Stimulated activated CD4-positive, alpha-beta T cell treated with anti-CD3 and anti-CD28 coated beads, Interleukin-2, amount 100 ng/mL, for 24 hours (primary cell): ENCODE data around the gene PLEKHA6.

Experiments
- DNase-seq, 2 donors: peaks; one replicate each; pipeline ENCODE4 v3.0.0-alpha.2; 2020

Gene PLEKHA6

DNA sequence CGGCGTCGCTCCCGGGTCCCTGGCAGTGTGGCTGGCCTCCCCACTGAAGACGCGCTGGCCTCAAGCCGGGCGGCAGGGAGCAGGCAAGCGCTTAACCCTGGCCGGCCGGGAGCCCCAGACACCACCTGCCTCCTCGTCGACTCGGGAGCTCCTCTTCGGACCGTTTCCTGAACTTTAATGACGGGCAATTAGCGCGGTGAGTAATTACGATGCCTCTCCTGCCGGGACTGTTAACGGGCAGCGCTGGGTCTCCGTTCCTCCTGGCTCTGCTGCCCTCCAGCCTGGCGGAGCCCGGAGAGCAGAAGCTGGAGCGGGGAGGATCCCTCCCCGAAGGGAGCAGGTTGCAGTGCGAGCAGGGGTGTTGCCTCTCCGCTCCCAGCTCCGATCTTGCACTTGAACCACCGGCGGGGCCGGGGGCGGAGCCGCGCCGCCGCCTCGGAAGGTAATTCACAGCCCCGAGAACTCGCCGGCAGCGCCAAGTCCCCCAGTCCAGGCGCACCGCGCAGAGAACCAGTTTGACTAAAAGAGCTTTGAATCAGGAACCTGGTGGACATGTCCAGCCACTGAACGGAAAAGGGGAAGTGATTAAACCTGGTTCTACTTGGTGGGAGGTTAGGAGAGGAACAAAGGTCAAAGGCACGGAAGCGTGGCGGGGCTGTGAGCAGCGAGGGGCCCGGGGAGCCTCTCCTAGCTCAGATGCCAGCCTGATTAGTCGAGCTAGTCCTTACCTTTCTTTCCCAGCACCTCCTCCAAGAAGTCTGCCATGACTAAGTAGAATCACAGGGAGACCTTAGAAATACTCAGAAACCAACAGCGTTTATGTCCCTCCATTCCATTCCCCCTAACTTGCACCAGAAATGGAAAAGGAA, 18.3 kb upstream of the PLEKHA6 start:
- DNase-seq: peak; percentile 53 to 60

DNA sequence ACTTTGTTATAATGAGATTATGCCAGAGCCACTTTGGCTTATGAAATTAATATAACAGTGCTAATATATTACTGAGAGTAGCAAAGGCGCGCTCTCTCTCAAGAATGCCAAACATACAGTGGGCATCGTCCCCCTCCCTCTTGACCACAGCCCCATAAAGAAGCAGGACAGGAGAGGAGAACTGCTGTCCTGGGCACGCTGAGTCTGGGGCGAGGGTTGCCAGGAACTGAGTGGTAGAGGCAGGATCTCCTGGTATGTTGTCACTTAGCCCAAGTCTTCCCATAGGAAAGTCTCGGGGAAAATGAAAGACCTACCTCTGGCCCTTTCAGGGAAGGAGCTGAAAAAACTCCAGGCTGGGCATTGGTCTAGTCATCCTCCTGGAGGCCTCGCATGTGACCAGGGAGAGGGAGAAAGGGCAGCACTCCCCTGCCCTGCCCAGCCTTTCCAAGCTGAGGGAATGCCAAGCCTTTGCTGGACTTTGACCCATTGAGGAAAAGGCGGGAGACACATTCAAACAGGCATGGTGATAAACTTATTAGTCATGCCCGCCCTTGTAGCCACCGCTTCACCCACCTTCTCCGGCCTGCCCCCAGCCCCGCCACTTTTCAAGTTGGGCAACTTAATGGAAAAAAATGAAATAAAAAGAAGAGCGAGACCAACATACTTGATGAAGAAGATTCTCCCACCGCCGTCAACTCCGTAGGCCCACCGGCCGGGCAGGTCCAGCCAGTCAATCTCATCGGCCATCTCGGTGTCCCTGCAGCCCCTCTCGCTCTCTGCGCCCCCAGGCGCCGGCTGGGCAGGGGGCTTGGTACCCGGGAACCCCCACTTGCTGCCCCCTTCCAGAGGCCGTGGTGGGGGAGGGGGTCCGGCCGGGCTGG, 17.4 kb upstream of the PLEKHA6 start:
- DNase-seq: no peak

DNA sequence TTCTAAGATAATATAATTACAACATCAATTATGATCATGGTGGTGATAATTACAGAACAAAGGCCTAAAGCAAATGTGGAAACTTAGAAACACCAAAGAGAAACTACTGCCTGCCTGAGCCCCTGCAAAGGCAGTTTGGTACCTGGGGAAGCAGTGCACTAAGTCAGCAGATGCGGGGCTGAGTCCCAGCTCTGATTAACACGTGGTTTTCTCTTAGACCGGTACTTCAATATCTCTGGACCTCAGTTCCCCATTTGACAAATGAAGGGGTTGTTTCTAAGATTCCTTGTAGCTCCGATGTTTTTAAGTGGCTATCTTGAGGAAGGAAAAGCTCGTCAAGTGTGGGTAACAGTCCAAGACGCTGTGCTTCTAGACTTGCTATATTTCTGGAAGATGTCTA, 16.7 kb upstream of the PLEKHA6 start:
- DNase-seq: no peak

DNA sequence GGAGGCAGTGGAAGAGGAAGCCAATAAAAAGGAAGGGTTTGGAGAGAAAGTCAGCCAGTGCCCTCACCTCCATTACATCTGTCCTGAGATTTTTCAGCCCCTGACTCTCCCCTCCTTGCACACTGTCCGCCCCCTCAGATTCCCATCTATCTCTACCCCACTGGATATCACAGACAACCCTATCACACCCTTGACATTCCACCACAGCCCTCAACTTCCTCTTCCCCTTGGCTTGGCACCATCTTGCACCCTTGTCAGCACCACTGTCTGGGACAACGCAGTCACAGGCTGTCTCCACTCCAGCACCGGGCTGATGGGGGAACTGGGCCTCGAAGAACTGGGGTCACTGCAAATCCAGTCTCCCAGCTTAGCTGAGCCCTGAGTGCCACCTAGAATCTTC, 14.2 kb upstream of the PLEKHA6 start:
- no peak for DNase-seq

DNA sequence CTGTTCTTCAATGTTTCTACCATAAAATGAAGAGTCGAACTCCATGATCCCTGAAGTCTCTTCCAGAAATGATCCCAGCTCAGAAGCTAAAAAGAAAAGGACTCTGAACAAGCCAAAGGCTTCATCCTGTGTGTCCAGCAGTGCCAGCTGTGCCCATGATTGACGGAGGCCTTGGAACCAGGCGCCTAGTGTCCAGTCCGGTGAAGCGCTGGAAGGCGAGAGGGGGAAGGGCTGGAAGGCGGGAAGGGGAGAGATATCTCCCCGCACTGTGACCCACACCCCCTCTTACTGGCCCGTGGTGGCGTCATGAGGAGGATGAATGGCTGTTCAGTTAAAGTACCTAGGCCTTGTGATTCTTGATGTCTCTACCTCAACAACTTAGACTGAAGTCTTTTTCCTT, 10.4 kb upstream of the PLEKHA6 start:
- no peak for DNase-seq

DNA sequence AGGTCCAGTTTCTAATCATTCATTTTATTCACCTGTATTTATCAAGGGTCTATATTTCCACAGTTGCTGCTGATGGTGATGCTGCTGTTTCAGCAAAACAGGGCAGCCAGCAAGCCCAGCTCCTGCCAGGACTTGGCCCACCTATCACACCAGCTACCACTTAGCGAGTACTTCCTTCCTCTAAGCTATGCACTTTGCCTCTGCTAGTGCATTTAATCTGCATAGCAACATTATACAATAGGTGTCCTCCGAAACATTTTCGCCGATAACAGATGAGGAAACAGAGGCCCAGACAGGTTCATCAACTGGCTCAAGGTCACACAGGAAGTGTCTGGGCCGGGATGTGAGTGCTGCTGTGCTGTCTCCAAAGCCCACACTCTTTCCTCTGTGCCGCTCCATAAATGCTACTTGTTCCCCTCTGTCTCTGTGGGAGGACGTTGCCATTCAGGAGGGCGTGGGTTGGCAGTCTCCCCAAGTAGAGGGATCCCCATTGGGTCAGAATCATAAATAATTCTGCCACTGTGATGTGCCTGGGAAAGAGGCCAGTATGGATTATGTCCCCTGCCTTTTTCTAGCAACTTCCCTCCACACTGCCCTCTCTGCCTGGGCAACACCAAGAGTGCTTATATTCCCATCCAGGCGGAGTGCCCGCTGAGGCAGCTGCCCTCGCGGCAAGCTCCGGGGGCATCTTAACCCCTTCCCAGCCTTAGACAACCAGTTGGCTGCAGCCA, 9.4 kb upstream of the PLEKHA6 start:
- no peak for DNase-seq

DNA sequence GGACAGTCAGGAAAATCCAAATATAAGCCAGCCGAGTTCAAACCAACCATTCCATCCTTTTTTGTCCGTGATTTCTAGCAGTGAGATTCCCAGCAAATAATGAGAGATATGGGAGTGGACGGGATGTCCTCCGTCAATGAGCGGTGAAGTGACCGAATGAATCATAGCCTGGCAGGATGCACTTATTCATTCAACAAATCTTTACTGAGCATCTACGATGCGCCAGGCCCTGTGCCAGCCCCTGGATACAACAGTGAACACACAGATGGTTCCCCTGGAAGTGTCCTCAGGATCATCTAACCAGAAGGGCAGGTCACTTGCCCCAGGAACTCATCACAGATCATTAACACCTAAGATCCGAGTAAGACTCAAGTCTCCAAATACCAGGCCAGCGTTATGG, 8.2 kb upstream of the PLEKHA6 start:
- DNase-seq: no peak

DNA sequence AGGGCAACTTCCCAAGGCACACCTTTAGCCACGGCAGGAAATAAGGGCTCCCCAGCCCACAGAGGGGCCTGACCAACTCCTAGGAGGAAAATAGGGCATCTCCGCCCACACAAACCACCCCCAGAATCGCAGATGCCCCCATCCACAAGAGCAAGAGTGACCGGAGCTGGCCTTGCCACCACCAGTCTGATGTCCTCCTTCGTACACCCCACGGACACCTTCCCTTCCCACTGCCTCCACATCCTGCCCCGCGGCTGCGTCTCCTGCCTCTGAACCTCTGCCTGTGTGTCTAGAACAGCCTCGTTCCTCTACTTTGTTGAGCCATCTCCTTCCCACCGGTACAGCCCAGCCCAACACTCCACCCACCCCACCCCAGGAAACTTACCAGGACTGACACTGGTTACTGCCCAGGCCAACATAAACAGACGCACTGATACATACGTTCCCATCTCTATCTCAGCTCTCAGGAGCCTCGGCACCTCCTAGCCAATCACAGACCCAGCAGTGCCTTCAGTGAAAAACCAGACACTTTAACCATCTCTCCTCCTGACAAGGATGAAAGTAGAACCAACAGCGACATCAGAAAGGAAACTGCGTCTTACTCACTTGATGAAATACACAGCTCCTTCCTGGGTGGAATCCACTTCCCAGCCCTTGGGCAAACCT, 7.6 kb upstream of the PLEKHA6 start:
- no peak for DNase-seq

DNA sequence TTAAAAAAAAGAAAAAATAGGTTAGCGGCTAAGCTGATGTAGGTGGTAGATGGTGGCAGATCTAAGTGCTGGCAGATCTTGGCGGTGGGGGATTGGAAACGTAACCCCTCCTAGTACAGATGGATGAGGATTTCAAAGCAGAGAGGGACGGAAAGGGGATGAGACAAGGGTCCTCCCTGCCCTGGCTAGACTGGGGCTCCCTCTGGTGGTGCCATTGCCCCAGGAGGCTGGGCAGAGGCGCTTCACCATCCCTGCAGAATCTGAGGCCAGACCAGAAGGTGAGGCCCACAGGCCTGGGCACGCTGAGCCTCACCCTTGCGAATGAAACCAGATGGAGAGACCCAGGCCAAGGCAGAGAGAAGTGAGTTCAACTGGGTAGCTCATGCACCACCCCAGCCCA, 7.0 kb upstream of the PLEKHA6 start:
- DNase-seq: no peak

DNA sequence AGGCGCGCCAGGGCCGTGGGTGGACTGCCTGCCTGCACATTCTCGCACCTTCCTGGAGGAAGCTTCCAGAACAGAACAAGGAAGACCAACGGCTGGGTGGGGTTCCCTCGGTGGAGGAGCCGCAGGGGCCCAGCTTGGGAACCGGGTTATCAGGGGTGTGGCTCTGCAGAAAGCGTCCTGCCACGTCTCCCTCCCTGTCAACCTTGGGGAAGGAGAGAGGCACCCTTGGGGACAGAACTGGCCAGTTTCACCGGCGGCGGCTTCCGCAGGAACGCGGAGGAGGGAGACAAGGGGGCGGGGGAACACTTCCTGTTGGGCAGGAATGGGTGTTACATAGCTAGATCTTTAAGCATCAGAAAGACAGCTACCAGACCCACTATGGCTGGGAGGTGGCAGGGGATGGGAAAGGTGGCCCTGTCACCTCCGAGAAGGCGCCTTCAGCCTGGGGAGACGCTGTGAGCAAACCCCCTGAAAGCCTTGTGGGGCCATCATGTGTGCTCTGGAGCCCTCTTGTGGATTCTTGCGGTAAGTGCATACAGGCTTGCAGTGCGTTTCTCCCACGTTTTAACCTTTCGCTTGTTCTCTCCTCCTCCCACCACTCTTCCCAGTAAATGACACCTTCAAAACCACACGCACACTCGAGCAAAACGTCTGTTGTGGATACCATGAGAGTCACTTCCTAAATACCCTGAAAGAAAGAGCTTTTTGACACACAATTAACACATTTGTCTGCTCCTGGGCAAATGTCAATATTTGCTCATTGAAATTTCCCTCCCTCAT, 3.8 kb upstream of the PLEKHA6 start:
- peak; percentile 73 to 76 for DNase-seq

DNA sequence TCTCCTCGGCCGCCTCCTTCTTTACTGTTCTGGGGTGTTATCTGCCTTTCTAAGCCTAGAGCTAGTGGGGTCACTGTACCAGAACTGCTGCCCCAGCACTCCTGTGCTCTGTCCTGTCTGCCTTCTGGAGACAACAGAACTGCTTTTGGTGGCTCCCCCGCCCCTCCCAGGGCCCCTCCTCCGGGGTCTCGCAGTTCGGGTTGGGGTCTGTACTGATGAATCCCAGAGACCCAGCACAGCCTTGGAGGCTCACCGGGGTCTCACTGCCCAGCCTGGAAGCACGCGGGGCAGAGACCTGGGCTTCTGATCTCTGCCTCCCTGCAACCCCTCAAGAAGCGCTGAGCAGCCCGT, 3.2 kb upstream of the PLEKHA6 start:
- no peak for DNase-seq

DNA sequence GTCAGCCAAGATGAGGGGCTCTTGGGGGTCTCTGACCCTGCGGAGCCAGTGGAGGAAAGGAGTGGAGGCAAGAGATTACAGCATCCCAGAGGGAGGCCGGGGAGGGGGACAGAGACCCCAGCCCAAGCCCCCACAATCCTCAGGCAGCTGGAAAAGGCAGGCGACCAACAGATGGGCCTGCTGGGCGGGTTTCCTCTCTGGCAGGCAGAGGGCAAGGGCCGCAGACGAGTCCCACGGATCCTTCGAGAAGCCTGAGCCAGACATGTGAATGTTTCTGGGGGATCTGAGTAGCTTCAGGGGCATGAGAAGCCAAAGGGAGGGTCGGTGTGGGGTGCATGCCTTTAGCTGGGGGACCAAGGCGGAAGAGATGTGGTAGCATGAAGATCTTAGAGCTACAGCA, 2.1 kb upstream of the PLEKHA6 start:
- no peak for DNase-seq

DNA sequence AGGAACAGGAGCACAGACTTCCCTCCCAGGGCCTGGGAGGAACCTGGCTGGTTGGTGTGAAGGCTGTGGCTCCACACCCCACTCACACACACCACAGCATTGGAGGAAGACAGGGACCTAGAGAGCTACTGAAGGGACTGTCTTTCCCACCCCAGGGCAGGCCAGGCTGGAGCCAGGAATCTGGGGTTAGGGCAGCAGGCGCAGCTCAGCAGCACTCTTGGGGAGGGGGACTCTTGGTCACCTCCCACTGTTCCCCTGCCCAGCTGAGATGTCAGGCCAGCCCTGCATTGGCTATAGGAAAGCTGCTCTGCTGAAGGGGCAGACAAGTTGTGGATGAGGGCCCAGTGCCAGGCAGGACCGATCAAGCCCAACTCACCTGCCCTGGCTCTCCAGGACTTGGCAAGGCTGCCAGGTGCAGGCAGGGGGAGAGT, 1.6 kb upstream of the PLEKHA6 start:
- DNase-seq: no peak

DNA sequence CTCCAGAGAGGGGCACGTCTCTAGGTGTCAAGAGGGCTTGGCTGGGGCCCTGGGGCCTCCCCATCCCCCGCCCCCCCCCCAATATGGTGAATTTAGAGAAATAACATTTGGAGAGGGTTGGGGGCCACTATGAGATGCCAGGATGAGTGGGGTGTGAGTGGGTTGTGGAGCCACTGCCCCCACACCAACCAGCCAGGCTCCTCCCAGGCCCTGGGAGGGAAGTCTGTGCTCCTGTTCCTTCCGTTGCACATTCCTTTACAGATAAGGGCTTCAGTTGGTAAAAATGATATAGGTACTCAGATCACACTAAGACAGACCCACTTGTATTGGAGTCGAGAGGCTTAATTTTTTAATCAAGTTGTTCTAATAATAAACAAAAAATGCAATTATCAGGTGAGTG, 585 bp upstream of the PLEKHA6 start:
- no peak for DNase-seq

DNA sequence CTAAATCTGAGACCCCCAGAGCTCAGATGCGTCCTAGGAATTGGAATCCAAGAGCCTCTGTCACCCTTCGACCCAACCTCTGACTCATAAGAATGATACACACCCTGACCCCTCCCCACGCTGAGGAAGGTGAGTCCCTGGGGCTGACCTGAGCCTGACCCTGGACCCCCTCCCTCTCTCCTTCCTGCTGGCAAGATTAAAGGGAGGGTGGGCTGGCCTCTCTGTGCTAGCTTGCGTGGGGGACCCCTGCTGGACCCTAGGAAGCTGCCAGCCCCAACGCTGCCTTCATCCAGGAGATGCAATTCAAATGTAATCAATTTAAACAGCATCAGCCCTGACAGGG, 627 bp downstream of the PLEKHA6 start:
- no peak for DNase-seq

DNA sequence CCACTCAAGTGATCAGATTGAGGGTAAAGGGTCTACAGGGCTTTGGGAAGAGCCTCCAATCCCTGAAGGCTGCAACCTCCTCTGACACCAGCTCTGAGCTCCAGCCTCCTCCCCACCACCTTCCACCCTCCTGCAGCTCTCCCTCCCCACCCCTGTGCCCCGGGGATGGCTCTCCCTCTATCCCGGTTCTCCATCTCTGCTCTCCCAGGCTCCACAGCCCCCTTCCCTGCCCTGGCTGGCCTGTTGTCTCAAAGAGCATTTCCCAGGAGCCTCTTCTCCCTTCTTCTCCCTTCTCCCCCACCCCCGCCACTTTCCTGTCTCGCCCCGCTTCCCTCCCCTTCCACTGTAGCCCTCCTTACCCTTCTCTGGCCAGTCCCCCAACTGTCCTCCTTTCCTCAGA, 1.1 kb downstream of the PLEKHA6 start:
- DNase-seq: no peak

DNA sequence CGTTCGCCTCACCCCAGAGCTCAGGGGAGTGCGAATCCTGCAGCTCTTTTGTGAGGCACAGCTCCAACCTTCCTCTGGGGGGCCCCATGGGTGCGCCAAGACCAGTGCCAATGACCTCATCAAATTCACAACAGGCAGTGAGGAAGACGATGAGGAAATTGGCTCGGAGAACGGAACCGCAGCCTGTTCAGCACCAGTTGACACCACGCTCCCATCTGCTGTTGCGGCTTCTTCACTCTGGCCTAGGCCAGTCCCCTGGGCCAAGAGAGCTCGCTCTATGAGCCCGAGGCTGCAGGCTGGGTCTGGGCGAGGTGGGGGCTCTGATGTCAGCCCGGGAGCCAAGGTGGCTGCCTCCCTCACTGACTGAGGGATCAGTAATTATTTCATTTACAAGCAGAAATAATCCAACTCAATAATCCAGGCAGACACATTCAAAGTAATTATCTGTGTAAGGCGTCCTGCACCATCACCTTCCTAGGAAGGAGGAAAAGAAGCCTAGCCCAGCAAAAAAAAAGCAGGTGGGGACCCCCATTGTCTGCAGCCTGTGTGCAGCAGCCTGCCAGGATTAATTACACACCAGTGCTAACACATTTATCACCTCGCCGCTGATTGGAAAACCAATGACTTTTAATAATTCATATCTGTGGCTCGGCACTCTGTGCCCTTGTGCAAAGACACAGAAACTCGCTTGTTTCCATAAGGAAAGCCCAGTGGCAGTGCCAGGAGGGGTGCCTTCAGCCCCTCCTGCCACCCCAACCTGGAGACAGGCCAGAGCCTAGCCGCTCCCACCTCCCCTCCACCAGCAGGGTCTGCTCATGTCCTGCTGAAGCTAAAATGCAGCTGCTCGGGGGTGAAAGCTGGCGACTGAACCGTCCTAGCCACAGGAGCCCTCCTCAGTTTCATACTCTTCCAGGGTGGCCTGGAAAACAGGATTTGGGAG, 1.9 kb downstream of the PLEKHA6 start:
- DNase-seq: no peak

DNA sequence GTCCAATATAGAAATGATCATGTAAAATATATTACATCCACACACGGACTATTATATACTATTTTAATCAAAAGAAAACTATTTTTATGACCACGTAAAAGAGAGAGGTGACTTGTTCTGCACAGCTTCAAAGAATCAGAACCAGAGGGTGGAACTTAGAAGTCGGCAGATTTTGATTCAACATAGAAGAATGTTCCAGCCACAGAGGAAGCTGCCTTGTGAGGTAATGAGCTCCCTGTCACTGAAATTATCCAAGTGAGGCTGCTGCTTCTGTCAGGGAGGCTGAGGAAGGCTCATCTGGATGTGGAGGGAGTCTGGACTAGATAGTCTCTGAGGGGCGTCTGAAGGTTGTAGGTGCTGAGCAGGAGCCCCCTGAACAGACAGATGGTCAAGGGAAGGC, 2.7 kb downstream of the PLEKHA6 start:
- DNase-seq: no peak

DNA sequence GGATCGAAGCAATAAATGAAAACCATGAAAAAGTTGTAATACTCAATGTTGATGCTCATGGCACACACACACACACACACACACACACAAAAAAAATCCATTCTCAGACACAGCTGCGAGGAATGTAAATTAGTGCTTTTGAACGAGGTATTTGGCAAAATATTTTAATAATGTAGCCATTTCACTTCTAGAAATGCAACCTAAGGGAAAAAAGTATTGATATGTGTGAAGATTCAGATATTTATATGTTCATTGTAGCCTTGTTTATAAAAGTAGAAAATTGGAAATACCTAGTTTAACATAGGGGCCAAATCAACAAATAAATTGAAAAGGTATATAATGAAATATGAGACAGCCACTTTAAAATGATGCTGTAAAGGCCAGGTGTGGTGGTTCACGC, 3.8 kb downstream of the PLEKHA6 start:
- no peak for DNase-seq

DNA sequence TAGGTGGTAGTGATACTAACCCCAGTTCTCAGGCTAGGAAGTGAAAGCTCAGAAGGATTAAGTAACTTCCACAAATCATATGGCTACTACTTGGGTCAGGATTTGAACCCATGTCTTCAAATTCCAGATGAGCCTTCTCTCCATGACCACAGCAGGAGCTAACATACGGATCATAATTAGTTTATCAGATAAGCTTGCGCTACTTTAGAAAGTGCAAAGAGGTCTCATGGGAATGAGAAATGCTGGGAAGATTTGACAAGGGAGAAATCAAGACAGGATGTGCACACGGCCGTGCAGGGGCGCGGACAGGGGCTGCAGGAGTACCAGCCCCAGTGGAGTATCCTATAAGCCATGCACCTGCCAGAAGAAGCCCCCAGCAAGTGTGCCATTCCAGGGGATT, 5.2 kb downstream of the PLEKHA6 start:
- no peak for DNase-seq
